Adrenal gland (tissue), 12 donors: ENCODE measurements around the gene EHBP1L1. TPM values are rescaled to one million over a fixed set of nuclear protein-coding genes. Genes with fewer than 3 reads are reported as not detected.

Experiments
- DNase-seq, 7 donors: peaks; one replicate each; pipeline ENCODE4 v3.0.0-alpha.2; 2019 to 2020
- H3K27ac ChIP-seq, 5 donors: fragments of 200-600 bp; sonication (generic) in 4 of 5; 1 replicate in 3 of 5; 2 replicates in 2 of 5; pipeline versions ENCODE4 v1.5.1 to v1.8.0; 2016 to 2020; ENCODE audit warnings: mild to moderate bottlenecking in 1 of 5
- H3K27me3 ChIP-seq: fragments of 200-600 bp; 2 replicates; pipeline ENCODE4 v1.8.0; 2021
- H3K36me3 ChIP-seq, 2 donors: fragments of 200-600 bp; replicated peaks in 1 of 2; 1 replicate in 1 of 2; 2 replicates in 1 of 2; pipeline versions ENCODE4 v1.5.1 to v1.8.0; 2018 to 2022
- H3K4me1 ChIP-seq, 2 donors: fragments of 200-600 bp; replicated peaks in 1 of 2; 1 replicate in 1 of 2; 2 replicates in 1 of 2; pipeline versions ENCODE4 v1.5.1 to v1.8.0; 2018 to 2021
- H3K4me3 ChIP-seq, 4 donors: fragments of 200-600 bp; sonication (generic) in 3 of 4; one replicate each; pipeline ENCODE4 v1.5.1; 2016 to 2018
- H3K9me3 ChIP-seq, 3 donors: fragments of 200-600 bp; sonication (generic) in 1 of 3; replicated peaks in 1 of 3; 1 replicate in 2 of 3; 2 replicates in 1 of 3; pipeline versions ENCODE4 v1.5.1 to v1.8.0; 2016 to 2021
- CTCF ChIP-seq, 6 experiments: fragments of 450-650 bp in 4 of 6; fragments of 200-600 bp in 2 of 6; sonication (generic) in 1 of 6; IDR thresholded peaks; 1 replicate in 5 of 6; 2 replicates in 1 of 6; pipeline versions ENCODE4 v1.5.1 to v1.8.0; 2016 to 2021; ENCODE audit warnings: antibody characterized with exemption in 6 of 6, mild to moderate bottlenecking in 2 of 6, moderate library complexity in 1 of 6
- POLR2A ChIP-seq, 2 donors: fragments of 450-650 bp; IDR thresholded peaks; one replicate each; pipeline ENCODE4 v1.6.1; 2017; ENCODE audit warnings: antibody characterized with exemption in 2 of 2, mild to moderate bottlenecking in 2 of 2, moderate library complexity in 1 of 2
- WGBS, 4 donors: extraction: QIAGEN DNeasy Blood & Tissue Kit in 2 of 4; methylation state at CpG; one replicate each; pipeline versions ENCODE4 v1.1.5 to v1.1.7; 2013 to 2017; 5-methylcytosine and 5-hydroxymethylcytosine counted together
- intact Hi-C, 2 donors: fragments of 100-400 bp; cut with DNase I; formaldehyde crosslinking; loops; one replicate each; pipeline versions ENCODE4 v1.14.1 to v1.15.0; 2022 to 2023
- polyA plus RNA-seq, 3 donors: library from polyadenylated mRNA; stranded (reverse); fragments of 200-250 nt in 2 of 3; fragments of 350-450 nt in 1 of 3; fragmentation: Illumina TruSeq in 1 of 3; extraction: RNeasy Lipid Tissue Mini Kit (QIAGEN cat#74804) in 1 of 3; gene quantifications; one replicate each; pipeline ENCODE4 v1.2.3, GENCODE V29; 2013 to 2014
- total RNA-seq, 9 donors: library from RNA; depleted of rRNA in 4 of 9; stranded (reverse); fragments of >200 nt in 4 of 9; fragments of 120-200 nt in 1 of 9; fragmentation: NEBNext Ultra II Directional in 1 of 9; extraction: Animal tissue kit (Norgen Biotek cat#: 25700) in 1 of 9; gene quantifications; one replicate each; pipeline versions ENCODE4 v1.1.0 to v1.2.4, GENCODE V29; 2013 to 2023
- donor health status: healthy with polysubstance abuse.
- donor health status: Bipolar disorder and iron deficiency.
- donor health status: DM: yes; HTN: yes; CAD: no.
- donor health status: DM: no; HTN: no; CAD: no.
- donor health status: DM: no; HTN: no; CAD: no.
- donor health status: DM: yes; HTN: yes; CAD: no.

The EHBP1L1 gene
- total and polyA plus RNA-seq, 12 donors: 8.7 to 68.0 (median 34.5) TPM

GRCh38 chr11:65547446-65548125 is 28.3 kb upstream of the EHBP1L1 start:
- no peak for DNase-seq
- H3K9me3 ChIP-seq: no peaks in the 10 kb centered on the region
- TF ChIP-seq POLR2A (IDR thresholded peaks at IDR 0.05) (no peak), CTCF (IDR thresholded peaks at IDR 0.05) (no peak)
- peaks cover 0 to 48% of the 10 kb centered on the region in 2 donors for H3K36me3 ChIP-seq
- no peak overlapping the region for H3K27ac ChIP-seq
- intact Hi-C loops: no loop called here
- 79 to 87% (median 84%) methylated on average over 28 to 52 of the region's 52 CpGs for WGBS, 4 donors
- H3K4me1 ChIP-seq: no peaks in the 10 kb centered on the region
- H3K4me3 ChIP-seq: no peak overlapping the region
- H3K27me3 ChIP-seq: no peaks in the 10 kb centered on the region

- H3K4me1 ChIP-seq: no peaks in the 10 kb centered on the region
- H3K27ac ChIP-seq: no peak overlapping the region
- H3K36me3 ChIP-seq: peaks cover 0 to 52% of the 10 kb centered on the region in 2 donors
- intact Hi-C loops: no loop called here
- no peak for DNase-seq
- WGBS, 4 donors: 84 to 93% (median 89%) methylated on average over 3 of the region's 3 CpGs
- TF ChIP-seq CTCF (IDR thresholded peaks at IDR 0.05) (no peak), POLR2A (IDR thresholded peaks at IDR 0.05) (no peak)
- H3K4me3 ChIP-seq: no peak overlapping the region
- no peaks in the 10 kb centered on the region for H3K9me3 ChIP-seq
- no peaks in the 10 kb centered on the region for H3K27me3 ChIP-seq
These were observed 27.5 kb upstream of the EHBP1L1 start for GRCh38 chr11:65548395-65548794.

- WGBS, 4 donors: 86 to 100% (median 97%) methylated on average over 3 of the region's 3 CpGs
- H3K27ac ChIP-seq: no peak overlapping the region
These were observed 26.8 kb upstream of the EHBP1L1 start for GRCh38 chr11:65549096-65549495.

More at GRCh38 chr11:65549096-65549495, 26.8 kb upstream of the EHBP1L1 start:
- Histone ChIP-seq H3K4me1 (no peaks in the 10 kb centered on the region), H3K36me3 (peaks cover 0 to 59% of the 10 kb centered on the region in 2 donors), H3K27me3 (no peaks in the 10 kb centered on the region), H3K9me3 (no peaks in the 10 kb centered on the region), H3K4me3 (no peak overlapping the region)
- DNase-seq: no peak
- no peak for TF ChIP-seq CTCF (IDR thresholded peaks at IDR 0.05)
- no peak for TF ChIP-seq POLR2A (IDR thresholded peaks at IDR 0.05)
- intact Hi-C loops: no loop called here
